ENCODE data around the gene SNCA.

- TF ChIP-seq POLR2A (IDR thresholded peaks at IDR 0.05) (no peak), CTCF (IDR thresholded peaks at IDR 0.05) (no peak)
Observed at GRCh38 chr4:89797117-89797516, 39.8 kb downstream of the SNCA start.
